SK-N-MC (cell line): ENCODE measurements around the gene PTPRM.

Source experiments
- EZH2 ChIP-seq: fragments of 200-600 bp; sonication (generic); IDR thresholded peaks from one replicate; pipeline ENCODE4 v1.6.1; 2017; ENCODE audit warnings: antibody characterized with exemption
- POLR2AphosphoS5 ChIP-seq: IDR thresholded peaks from 2 replicates; pipeline ENCODE4 v1.6.1; 2012; ENCODE audit warnings: mild to moderate bottlenecking, low read depth, low read length, borderline replicate concordance

DNA sequence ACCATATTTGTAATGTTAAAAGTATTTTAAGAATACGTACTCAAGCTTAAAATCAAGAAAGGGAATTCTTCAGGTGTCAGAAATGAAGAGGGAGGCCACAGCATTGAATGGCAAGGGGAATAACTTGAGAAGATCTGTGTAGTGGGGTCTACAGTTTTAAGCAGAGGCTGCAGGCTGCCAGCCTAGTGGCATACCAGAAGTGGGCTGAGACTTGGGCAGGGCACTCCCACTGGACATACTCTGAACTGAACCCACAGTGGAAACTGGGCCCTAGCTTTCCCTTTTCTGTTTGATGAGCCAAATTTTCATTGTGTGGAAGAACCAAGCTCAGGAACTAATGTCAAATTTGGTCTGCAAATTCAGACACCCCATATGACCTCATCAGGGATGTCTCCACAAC lies 238.8 kb downstream of the PTPRM start:
- no peak for TF ChIP-seq EZH2
- no peak for TF ChIP-seq POLR2AphosphoS5
